GM18867 (cell line): ENCODE measurements around the gene NPW.
A peak's percentile ranks its signal among the peaks of the same experiment; 100 is the strongest.

Source experiments
- ATAC-seq: cut with Tn5 transposase; IDR thresholded peaks from one replicate; pipeline ENCODE4 v1.9.1; 2021; ENCODE audit warnings: mild to moderate bottlenecking, moderate library complexity; ENCODE audit not compliant: unreplicated experiment

The NPW gene

DNA sequence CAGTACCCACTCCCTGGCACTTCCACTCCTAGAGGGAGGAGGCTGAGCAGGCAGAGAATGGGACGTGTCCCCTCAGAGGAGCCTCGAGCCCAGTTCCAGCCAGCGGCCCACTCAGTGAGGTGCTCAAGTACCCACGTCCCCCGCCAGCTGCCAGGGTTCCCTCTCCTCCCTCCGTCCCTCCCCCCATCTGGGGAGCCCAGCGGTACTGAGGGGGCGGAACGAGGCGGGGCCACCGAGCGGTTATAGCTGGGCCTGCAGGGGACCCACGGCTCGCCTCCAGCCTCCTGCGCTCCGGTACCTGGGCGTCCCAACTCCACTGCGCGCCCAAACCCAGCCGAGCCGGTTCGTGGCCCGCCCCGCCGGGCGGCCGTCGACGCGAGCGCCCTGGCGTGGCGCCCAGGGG is at the start of gene NPW:
Gene NPW, plus strand, starts transcription at position 268 of the 403 bp plus-strand sequence.
- no peak for ATAC-seq

DNA sequence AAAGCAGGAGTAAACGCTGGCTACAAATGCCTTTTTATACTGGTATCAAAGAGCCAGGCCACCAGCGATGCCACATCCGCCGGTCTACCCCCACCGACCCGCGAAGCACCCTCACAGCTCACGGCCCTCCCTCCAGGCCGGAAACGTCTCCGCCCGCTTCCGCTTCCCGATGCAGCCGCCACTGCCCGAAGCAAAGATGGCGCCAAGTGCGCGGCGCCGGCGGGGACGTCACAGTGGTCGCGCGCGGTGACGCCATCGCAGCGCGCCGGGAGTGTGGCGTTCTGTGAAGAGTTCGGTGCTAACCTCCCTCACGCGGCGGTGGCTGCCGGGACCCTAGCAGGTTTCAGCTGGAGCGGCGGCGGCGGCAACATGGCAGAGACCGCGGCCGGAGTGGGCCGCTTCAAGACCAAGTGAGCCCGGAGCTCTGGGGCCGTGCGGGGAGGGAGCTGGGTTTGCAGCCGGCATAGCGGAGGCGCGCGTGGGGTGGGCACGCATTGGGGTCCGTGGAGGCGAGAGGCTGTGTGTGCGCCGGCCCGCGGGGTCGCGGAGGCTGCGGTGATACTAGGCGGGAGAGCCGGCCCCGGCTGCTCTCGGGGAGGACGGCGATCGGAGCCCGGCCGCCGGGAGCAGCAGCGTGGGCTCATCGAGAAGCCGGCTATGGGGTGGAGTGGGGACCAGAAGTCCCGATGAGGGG is 47.6 kb upstream of the NPW start, which contains the start of gene TBL3:
Gene TBL3, plus strand, starts transcription at position 258 of the 694 bp plus-strand sequence. Its CDS starts 112 bp downstream, at position 370.
- ATAC-seq, result peak; percentile 81

DNA sequence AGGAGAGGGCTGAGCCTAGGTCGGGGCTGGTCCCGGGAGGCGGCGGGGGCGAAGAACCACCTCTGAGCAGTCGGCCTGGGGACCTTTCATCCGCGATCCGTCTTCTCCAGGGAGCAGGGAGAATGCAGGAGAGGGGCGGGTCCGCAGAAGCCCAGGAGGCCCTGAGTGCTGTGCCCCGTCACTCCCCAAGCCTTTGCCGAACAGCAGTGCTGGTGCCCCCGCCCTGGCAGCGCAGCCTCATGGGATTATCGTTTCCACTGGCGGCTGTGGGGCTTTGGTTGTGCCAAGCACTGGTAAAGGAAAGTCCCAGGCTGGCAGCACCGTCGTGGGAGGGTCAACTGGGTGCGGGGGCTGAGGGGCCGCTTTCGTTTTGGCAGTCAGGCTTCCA is 47.1 kb upstream of the NPW start:
- ATAC-seq, result no peak

DNA sequence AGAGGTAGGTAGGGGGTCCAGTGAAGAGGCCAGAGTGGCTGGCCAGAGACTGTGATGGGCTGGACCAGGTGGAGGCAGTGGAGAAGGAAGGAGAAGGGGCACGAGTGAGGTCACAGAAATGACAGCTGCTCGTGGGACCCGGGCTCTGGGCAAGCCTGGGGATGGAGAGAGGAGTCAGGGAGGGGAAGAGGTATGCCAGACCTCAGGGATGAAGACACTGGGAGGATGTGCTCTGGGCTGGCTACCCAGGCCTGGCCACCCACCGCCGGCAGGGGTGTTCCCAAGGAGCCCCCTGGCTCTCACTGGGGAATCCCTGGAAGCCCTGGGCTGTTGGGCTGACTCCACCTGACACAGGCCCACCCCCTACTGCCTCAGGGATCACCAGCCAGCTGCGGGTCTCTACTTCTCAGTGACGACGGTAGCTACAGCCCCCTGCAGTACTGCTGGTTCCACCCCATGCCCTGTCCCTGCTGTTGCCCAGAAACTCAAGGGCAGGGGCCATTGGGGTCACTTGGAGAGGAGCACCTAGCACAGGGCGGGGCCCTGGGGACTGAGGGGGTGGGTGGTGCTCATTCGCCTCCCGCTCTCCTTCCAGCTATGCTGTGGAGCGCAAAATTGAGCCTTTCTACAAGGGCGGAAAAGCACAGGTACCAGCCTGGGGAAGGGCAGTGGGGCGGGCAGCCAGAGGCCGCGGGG is 46.0 kb upstream of the NPW start:
- no peak for ATAC-seq

DNA sequence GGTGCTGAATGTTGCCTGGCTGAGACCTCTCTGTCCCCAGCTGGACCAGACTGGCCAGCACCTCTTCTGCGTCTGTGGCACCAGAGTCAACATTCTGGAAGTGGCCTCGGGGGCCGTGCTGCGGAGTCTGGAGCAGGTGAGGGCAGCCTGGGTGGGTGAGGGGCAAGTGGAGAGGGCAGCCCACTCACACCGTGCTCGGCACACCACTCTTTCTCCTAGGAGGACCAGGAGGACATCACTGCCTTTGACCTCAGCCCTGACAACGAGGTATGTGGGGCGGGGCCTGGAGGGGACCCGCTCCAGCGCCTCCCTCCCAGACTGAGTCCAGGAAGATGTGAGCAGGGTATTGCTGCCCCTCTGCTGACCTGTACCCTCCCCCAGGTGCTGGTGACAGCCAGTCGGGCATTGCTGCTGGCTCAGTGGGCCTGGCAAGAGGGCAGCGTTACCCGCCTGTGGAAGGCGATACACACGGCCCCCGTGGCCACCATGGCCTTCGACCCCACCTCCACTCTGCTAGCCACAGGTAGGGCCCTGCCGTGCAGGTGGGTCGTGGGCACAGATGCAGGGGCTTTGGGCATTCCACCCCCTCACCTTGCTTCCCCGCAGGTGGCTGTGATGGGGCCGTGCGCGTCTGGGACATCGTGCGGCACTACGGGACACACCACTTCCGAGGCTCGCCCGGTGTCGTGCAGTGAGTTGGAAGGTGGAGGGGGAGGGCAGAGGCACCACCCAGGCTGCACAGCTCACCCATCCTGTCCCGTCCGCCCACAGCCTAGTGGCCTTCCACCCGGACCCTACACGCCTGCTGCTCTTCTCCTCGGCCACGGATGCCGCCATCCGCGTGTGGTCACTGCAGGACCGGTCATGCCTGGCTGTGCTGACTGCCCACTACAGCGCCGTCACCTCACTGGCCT is 45.2 kb upstream of the NPW start:
- ATAC-seq, result no peak

DNA sequence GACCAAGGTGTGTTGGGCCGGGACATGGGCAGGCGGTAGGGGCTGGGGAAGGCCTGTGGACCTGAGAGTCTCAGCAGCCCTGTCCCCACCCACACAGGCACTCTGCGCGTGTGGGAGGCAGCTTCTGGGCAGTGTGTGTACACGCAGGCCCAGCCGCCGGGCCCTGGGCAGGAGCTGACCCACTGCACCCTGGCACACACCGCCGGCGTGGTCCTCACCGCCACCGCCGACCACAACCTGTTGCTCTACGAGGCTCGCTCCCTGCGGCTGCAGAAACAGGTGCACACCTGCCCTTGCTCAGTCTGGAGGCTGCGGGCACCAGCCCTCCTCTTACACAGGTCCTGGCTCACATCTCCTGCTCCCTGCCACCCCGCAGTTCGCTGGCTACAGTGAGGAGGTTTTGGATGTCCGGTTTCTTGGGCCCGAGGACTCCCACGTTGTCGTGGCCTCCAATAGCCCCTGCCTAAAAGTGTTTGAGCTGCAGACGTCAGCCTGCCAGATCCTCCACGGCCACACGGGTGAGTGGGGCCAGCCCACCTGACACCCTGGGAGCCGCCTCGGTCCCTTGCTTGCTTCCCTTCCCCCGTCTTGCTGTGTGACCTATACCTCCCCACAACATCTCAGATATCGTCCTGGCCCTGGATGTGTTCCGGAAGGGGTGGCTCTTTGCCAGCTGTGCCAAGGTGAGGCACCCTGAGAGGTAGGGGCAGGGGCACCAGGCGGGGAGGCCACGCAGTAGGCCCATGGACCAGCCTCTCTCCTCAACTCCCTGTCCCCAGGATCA is 44.0 kb upstream of the NPW start:
- no peak for ATAC-seq

DNA sequence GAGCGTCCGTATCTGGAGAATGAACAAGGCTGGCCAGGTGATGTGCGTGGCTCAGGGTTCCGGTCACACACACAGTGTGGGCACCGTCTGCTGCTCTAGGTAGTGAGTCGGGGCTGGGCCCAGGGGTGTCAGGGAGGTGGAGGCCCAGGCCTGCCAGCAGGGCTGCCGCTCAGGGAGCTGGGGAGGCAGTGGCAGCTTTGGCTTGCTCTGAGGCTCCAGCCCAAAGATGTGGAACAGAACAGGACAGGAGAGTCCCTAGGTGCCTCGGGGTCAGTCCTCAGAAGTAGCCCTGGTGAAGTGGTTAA is 43.4 kb upstream of the NPW start:
- no peak for ATAC-seq

DNA sequence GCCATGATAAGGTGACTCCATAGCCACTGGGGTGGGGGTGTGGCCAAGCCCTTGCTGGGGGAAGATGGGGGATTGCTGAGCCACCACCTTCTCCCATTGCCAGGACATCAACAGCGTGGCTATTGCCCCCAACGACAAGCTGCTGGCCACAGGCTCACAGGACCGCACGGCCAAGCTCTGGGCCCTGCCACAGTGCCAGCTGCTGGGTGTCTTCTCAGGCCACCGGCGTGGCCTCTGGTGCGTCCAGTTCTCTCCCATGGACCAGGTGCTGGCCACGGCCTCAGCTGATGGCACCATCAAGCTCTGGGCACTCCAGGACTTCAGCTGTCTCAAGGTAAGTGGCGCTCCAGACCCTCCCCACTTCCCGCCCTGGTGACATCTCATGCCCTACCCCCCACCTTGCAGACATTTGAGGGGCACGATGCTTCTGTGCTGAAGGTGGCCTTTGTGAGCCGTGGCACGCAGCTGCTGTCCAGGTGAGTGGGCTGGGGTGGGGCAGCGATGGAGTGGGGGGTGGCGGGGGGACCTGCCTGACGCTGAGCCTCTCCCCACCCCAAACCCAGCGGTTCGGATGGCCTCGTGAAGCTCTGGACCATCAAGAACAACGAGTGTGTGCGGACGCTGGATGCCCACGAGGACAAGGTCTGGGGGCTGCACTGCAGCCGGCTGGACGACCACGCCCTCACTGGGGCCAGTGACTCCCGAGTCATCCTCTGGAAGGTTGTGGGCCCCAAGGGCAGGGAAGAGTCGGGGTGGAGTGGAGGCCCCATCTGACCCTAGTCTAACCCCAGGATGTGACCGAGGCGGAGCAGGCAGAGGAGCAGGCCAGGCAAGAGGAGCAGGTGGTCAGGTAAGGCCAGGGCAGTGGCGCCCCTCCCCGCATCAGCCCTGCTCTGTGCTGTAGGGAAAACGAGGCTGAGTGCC is 42.4 kb upstream of the NPW start:
- no peak for ATAC-seq

DNA sequence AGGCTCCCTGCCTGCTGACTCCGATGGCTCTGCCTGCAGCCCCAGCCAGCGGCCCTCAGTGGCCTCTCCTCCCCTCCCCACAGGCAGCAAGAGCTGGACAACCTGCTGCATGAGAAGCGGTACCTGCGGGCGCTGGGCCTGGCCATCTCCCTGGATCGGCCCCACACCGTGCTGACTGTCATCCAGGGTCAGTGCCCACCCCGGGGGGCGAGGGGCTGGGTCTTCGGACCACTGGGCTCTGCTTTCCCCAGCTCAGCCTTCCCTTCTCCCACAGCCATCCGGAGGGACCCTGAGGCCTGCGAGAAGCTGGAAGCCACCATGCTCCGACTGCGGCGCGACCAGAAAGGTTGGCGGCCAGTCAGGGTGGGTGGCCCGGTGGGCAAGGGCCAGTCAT is 41.7 kb upstream of the NPW start:
- ATAC-seq, result no peak

DNA sequence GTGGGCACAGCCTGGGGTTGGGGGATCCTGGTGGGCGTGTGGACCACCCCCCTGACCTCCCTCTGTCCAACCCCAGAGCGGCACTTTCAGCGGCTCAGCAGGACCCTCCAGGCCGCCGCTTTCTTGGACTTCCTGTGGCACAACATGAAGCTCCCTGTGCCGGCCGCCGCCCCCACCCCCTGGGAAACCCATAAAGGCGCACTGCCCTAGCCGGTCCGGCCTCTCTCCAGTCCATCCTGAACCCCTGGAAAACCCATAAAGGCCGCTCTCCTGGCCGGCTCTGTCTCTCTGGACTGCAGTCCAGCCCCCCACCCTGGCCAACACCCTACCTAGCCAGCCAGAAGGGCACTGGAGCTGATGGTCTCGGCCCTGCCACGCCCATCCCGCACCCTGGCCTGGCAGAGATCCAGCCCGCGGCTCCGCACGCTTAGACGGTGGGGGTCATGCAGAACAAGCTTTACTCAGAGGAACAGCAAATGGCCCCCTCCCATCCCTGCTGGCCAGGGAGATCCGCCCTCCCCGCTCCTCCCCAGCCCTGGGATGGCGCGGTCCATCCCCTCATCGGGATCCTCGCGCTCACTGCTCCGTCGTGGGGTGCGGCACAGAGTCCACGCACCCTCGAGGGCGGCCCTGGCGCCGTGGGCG is 41.0 kb upstream of the NPW start:
- no peak for ATAC-seq

DNA sequence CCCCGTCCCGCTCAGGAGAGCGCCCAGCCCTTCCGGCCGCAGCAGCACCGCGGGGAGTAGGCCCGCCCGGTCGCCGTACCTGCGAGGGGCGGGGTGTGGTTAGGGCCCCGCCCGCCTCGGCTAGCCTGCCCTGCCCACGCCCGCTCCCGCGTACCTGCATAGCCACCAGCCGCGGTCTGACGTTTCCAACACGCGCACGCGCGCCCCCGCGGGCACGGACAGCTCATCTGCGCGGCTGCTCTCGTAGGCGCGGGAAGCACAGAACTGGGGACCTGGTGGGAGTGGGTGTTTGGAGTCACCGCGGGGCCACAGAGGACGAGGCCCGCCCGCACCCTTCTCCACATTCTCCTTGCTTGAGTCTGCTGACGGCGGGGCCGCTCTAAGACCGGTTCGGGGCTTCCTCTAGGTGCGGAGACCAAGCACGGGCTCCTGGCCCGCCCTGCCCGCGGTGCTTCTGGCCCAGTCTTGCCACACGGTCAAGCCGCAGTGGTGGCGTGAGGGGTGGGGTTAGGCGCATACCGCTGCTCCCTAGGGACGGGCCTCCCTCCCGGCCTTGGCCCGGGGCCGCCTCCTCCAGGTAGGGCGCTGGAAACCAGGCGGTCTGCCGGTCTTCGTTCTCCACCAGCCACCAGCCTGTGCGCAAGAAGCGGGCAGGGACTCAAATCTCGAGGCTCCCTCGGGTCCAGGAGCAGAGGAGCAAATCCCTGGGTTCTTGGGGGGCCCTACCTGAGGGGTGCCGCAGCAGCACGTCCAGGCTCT is 40.1 kb upstream of the NPW start:
- ATAC-seq, result no peak

DNA sequence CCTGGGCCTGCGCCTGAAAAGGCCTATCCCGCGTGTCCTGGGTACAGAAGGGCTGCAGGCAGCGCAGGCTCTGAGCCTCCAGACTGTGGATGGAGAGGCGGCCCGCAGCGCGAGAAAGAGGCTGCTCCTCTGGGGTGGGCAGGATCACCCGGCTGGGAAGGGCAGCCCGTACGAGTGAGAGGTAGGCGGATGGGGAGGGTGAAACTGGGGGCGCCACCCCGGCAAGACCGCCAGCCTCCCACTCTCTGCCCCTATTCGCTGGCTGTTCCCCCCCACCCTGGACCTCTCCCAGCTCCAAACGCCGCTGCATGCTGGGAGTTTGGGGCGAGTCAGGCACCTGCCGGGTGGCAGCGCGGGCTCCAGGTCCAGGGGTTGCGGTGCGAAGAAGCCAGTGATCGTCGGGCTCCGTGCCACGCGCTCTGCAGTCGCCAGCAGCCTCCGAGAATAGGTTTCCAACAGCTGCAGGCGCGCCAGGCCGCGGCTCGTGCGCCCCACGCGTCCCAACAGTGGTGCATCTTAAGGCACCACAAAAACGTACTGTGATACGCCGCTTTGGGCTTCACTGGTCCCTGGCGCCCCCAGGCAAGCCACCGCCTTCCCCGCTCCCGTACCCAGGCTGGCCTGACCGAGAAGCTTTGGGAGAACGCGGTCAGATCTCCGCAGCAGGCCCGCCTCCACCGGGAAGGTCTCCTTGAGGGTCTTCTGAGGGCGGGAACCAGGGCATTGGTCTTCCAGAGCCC is 39.4 kb upstream of the NPW start:
- ATAC-seq, result no peak

DNA sequence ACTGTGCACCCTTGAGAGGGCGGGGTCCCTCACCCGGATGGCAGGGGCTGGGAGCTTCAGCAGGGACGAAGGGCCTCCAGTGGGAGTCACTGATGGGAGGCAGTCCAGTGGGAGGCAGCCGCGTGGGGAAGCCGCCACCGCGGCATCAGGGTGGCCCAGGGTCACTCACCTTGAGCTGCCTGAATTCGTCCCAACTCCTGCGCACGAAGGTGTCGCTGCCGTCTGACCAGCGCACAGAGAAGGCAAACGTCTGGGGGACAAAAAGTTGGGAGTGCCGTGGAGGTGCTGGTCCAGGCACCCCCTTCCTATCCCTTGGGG is 38.9 kb upstream of the NPW start:
- ATAC-seq, result no peak

DNA sequence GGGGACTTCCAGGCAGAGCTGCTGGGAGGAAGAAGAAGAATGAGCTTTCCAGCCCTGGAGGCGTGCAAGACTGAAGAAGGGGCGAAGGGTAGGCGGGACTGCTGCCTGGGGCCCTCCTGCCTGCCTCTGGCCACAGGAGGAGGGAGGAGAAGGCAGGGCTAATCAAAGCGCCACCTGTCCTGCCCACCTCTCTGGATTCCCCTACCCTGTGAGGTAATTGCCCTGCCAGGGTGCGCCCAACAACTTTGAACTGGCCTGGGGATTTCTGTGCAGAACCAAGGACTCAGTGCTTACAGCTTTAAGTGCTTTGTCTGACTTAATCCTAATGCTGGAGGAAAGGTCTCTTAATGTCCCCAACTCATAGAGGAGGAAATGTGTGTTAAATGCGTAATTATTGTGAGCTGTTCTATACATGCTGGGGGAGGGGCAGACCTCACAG is 38.2 kb upstream of the NPW start, which contains the start of gene NOXO1:
Gene NOXO1, minus strand, starts transcription at position 72 of the 439 bp plus-strand sequence. CDS start 290 bp downstream, outside the sequence.
- ATAC-seq, result no peak

DNA sequence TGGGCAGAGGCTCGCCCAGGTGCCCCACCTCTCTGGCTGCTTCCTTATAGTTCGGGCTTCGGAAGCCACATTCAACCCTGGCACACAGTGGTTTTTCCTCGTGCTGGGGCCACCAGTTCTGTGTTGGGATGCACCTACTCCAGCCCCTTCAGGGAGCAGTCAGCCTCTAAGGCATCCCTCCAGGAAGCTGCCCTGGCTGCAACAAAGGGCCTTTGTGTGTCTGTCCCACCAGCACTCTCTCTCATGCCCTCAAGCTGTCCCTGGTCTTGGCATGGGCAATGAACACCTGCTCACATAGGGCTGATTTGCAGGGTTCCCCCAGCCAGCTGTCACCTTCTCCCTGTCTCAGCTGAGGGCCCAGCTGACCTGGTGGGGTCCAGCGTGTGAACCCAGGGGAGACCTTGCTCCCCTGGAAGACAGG is 37.6 kb upstream of the NPW start:
- ATAC-seq, result no peak

DNA sequence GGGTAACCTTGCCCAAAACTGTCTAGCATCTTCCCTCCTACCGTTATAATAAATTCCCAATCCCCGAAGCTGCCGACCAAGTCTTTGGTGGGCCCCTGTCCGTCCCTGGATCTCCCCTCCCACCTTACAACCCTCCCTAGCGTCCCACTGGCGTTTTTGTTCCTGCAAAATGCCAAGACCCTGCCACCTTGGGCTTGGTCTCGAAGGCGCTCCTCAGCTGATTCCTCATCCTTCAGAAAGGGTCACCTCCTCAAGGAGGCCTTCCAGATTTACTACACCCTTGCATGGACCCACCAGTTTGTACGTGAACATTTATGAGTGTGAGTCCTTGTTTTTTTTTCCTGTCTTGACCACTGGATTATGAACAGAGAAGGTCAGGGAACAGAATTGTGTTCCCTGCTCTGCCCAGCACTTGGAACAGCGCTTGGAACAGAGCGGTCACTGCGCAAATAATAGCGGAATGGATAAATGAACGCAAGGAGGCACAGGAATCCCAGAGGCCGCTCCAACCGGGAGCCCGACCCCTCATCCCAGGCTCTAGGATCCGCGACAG is 36.5 kb upstream of the NPW start:
- ATAC-seq, result no peak

DNA sequence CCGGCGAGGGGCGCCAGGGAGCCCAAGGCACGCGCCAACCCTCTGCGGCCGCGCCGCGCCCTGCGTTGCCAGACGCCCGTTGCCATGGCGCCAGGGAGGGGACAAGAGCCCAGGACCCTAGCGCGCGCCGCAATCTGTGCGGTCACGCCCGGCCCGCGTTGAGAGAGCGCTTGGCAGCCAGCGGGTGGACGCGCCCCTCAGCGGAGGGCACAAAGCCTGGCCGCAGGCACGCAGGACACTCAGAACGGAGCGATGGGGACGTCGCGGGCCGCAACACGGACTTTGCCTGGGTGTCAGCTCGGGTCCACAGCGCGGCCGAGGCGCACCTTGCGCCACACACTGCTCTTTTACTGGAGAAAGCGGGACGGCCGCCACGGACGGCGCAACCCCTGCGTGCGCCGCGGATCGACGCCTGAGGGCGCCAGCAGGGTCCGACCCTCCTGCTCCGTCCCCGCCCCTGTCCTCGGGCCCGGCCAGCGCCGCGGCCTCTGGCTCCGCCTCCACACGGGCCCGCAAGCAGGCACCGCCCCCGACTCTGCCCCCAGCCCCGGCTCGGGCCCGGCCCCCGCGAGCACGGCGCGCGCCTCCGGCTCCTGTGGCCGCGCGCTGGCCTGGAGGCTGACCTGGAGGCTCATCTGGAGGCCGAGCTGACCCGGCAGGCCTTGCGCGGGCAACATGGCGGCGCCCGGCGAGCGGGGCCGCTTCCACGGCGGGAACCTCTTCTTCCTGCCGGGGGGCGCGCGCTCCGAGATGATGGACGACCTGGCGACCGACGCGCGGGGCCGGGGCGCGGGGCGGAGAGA is 35.8 kb upstream of the NPW start, which contains the start of gene GFER:
Gene GFER, plus strand, starts transcription at position 650 of the 803 bp plus-strand sequence. Its CDS starts 26 bp downstream, at position 676.
- peak; percentile 74 for ATAC-seq
